Chondrocyte (in vitro differentiated cells): ENCODE data around the gene USP15. TPM values are rescaled to one million over a fixed set of nuclear protein-coding genes. Genes with fewer than 3 reads are reported as not detected.

Experiments
- DNase-seq: peaks from one replicate; pipeline ENCODE4 v3.0.0; 2021; ENCODE audit warnings: mixed read lengths, low spot score
- H3K27ac Mint-ChIP-seq: one replicate; pipeline ENCODE4 v1.8.0; 2021; ENCODE audit warnings: mild to moderate bottlenecking, moderate library complexity, mixed read lengths; ENCODE audit not compliant: unreplicated experiment
- H3K27me3 Mint-ChIP-seq: 2 replicates; pipeline ENCODE4 v1.8.0; 2021; ENCODE audit warnings: low read depth, mixed read lengths
- H3K36me3 Mint-ChIP-seq: 2 replicates; pipeline ENCODE4 v1.8.0; 2021; ENCODE audit warnings: low read depth, mixed read lengths
- H3K4me1 Mint-ChIP-seq: 2 replicates; pipeline ENCODE4 v1.8.0; 2021; ENCODE audit warnings: low read depth, mild to moderate bottlenecking, mixed read lengths
- H3K4me3 Mint-ChIP-seq: one replicate; pipeline ENCODE4 v1.8.0; 2021; ENCODE audit warnings: mild to moderate bottlenecking, moderate library complexity, mixed read lengths; ENCODE audit not compliant: unreplicated experiment
- H3K9me3 Mint-ChIP-seq: 2 replicates; pipeline ENCODE4 v1.8.0; 2021; ENCODE audit warnings: low read depth, mixed read lengths
- CTCF ChIP-seq: fragments of 200-600 bp; sonication (generic); IDR thresholded peaks from 2 replicates; pipeline ENCODE4 v1.5.0; 2021; ENCODE audit warnings: antibody characterized with exemption, mild to moderate bottlenecking, moderate library complexity
- total RNA-seq: library from RNA; stranded (reverse); gene quantifications from 3 replicates; pipeline ENCODE4 v1.2.1, GENCODE V29; 2021

USP15 gene
- total RNA-seq, 1 donor from 2014 or later = 48.2 TPM

GRCh38 chr12:62434494-62435302 lies 174.5 kb downstream of the USP15 start:
- no peak for DNase-seq
- no peak for TF ChIP-seq CTCF
- H3K4me3 Mint-ChIP-seq = peak overlapping the region; percentile 82
- peaks cover 16% of the 10 kb centered on the region for H3K4me1 Mint-ChIP-seq
- H3K27ac Mint-ChIP-seq = no peak overlapping the region
- H3K27me3 Mint-ChIP-seq = peaks cover 32% of the 10 kb centered on the region
- peaks cover under 1% of the 10 kb centered on the region for H3K36me3 Mint-ChIP-seq
- peaks cover 2% of the 10 kb centered on the region for H3K9me3 Mint-ChIP-seq

GRCh38 chr12:62435303-62436163 lies 175.3 kb downstream of the USP15 start:
- peaks cover 16% of the 10 kb centered on the region for H3K4me1 Mint-ChIP-seq
- peaks cover under 1% of the 10 kb centered on the region for H3K9me3 Mint-ChIP-seq
- peaks cover 29% of the 10 kb centered on the region for H3K27me3 Mint-ChIP-seq
- no peak for DNase-seq
- H3K36me3 Mint-ChIP-seq = no peaks in the 10 kb centered on the region
- no peak overlapping the region for H3K27ac Mint-ChIP-seq
- peak overlapping the region; percentile 82 for H3K4me3 Mint-ChIP-seq
- TF ChIP-seq CTCF = peak; percentile 80

- Mint-ChIP-seq H3K36me3 (peaks cover 2% of the 10 kb centered on the region), H3K27ac (no peak overlapping the region), H3K4me3 (no peak overlapping the region), H3K27me3 (peaks cover 23% of the 10 kb centered on the region), H3K9me3 (peaks cover 6% of the 10 kb centered on the region), H3K4me1 (peaks cover 16% of the 10 kb centered on the region)
- no peak for DNase-seq
- TF ChIP-seq CTCF = no peak
Observed at GRCh38 chr12:62436164-62436503, 175.9 kb downstream of the USP15 start.

GRCh38 chr12:62438098-62438692 lies 178.0 kb downstream of the USP15 start:
- H3K27ac Mint-ChIP-seq = no peak overlapping the region
- peaks cover 27% of the 10 kb centered on the region for H3K9me3 Mint-ChIP-seq
- DNase-seq = no peak
- no peak overlapping the region for H3K4me3 Mint-ChIP-seq
- peaks cover 8% of the 10 kb centered on the region for H3K36me3 Mint-ChIP-seq
- peaks cover 12% of the 10 kb centered on the region for H3K27me3 Mint-ChIP-seq
- peaks cover 16% of the 10 kb centered on the region for H3K4me1 Mint-ChIP-seq
- TF ChIP-seq CTCF = peak; percentile 89
